K562 (cell line): ENCODE data around the gene FAM83F. TPM values are rescaled to one million over a fixed set of nuclear protein-coding genes. Genes with fewer than 3 reads are reported as not detected.

ENCODE experiments used
- HLTF ChIP-seq: fragments of 450-650 bp; IDR thresholded peaks from 2 replicates; pipeline ENCODE4 v1.6.1; 2016
- JUN ChIP-seq, 2 experiments: sonication (generic) in 1 of 2; formaldehyde crosslinking in 1 of 2; IDR thresholded peaks; 2 replicates each; pipeline versions ENCODE4 v1.6.1 to v1.8.0; 2012 to 2022; ENCODE audit warnings: borderline replicate concordance in 2 of 2, mild to moderate bottlenecking in 2 of 2, improper control_type of control experiment in 1 of 2, low read depth in 1 of 2, low read length in 1 of 2, missing genetic modification reagents in 1 of 2
- PRPF4 ChIP-seq: fragments of 200-400 bp; formaldehyde crosslinking; IDR thresholded peaks from one replicate; pipeline ENCODE4 v1.6.1; 2017; ENCODE audit warnings: low read length, low read depth, mild to moderate bottlenecking; ENCODE audit not compliant: insufficient read depth, poor library complexity, severe bottlenecking
- SAFB2 ChIP-seq: fragments of 200-400 bp; formaldehyde crosslinking; IDR thresholded peaks from 2 replicates; pipeline ENCODE4 v1.6.1; 2018; ENCODE audit warnings: borderline replicate concordance, low read length, low read depth, moderate library complexity; ENCODE audit not compliant: severe bottlenecking
- SMAD4 ChIP-seq: fragments of 250-450 bp; sonication (Bioruptor Pico); conservative IDR thresholded peaks from 2 replicates; pipeline ENCODE4 v1.8.0; 2021; ENCODE audit warnings: inconsistent platforms, mild to moderate bottlenecking, moderate library complexity
- TCF7L2 ChIP-seq: fragments of 150-350 bp; IDR thresholded peaks from 2 replicates; pipeline ENCODE4 v1.6.1; 2016; ENCODE audit warnings: low read depth, mild to moderate bottlenecking, low read length, moderate library complexity
- ZBTB7A ChIP-seq: IDR thresholded peaks from 2 replicates; pipeline ENCODE4 v1.6.1; 2011; ENCODE audit warnings: low read depth, mild to moderate bottlenecking, low read length, moderate library complexity, borderline replicate concordance; ENCODE audit not compliant: control insufficient read depth
- polyA plus RNA-seq, 8 experiments: library from polyadenylated mRNA; depleted of rRNA in 4 of 8; stranded (reverse) in 5 of 8; unstranded in 3 of 8; fragments of >200 nt; fragmentation: Nextera tagmentation in 2 of 8; fragmentation: Illumina TruSeq in 1 of 8; extraction: Ambion mirVana in 2 of 8; extraction: Trizol in 1 of 8; gene quantifications; 2 replicates each; pipeline versions ENCODE4 v1.2.1 to v1.2.3, GENCODE V29; 2011 to 2014; ENCODE audit warnings: inconsistent platforms in 1 of 8, missing spikeins in 1 of 8
- total RNA-seq, 7 experiments: library from RNA; depleted of rRNA in 6 of 7; stranded (reverse); fragments of >200 nt in 6 of 7; fragmentation: Illumina TruSeq in 2 of 7; extraction: Trizol in 2 of 7; gene quantifications; 2 replicates each; pipeline versions ENCODE4 v1.2.1 to v1.2.3, GENCODE V29; 2011 to 2021; ENCODE audit warnings: low replicate concordance in 1 of 7
- TF ChIP-seq, protein P1 (sequence below): fragments of 450-650 bp; IDR thresholded peaks from 2 replicates; pipeline ENCODE4 v1.6.1; 2016; ENCODE audit warnings: mild to moderate bottlenecking, moderate library complexity
- TF ChIP-seq, protein P2 (sequence below): sonication (generic); formaldehyde crosslinking; IDR thresholded peaks from 2 replicates; pipeline ENCODE4 v1.8.1; 2023; ENCODE audit warnings: mild to moderate bottlenecking, missing genetic modification reagents
- TF ChIP-seq, protein P3 (sequence below): sonication (generic); formaldehyde crosslinking; IDR thresholded peaks from 2 replicates; pipeline ENCODE4 v1.8.0; 2022; ENCODE audit warnings: missing genetic modification reagents, mild to moderate bottlenecking, borderline replicate concordance

FAM83F gene
- total and polyA plus RNA-seq, 9 of the 15 experiments (the other 6 are each of a cell fraction or from before 2014, with no cell fraction given): under 0.01 to 0.13 (median 0.04) TPM; not detected in 1

DNA sequence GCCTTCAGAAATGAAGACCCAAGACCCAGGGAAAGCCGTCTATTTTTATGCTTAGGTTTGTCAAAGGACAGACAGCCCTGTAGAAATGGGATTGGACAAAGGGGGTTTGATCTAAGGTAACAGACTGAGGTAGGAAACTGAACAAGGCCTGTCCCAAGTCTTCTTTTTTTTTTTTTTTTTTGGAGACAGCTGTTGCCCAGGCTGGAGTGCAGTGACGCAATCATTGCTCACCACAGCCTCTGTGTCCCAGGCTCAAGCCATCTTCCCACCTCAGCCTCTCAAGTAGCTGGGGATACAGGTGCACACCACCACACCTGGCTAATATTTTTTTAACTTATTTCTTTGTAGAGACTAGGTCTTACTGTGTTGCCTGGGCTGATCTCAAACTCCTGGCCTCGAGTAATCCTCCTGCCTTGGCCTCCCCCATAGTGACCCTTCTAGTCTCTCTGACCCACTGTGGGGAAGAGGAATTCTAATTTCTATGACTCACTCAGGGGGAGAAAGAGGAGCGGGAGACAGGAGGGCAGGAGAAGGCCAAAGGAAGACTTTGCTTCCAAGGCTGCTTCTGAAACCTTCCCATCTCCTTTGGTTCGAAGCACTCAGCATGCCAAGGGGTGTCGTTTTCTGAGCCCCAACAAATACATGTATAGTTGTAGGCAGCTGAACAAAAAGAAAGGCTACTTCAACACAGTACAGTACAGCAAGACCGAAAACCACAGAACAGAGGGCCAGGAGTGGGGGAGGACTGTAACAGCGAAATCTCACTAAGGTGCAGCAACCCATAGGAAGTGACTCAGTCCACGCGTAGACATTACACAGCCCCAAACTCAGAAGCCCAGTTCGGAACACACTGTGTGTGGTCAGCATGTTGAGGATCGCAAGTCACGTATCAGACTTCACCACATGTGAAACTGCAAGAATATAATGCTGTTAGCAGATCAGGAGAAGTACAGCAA lies 33.7 kb upstream of the FAM83F start (continued):
- TF ChIP-seq SMAD4 (CRISPR knock-in tag) (peak; percentile 84), PRPF4 (no peak), JUN (IDR thresholded peaks at IDR 0.05; ENCODE audit: borderline replicate concordance, low read depth, low read length) (peak; percentile 60; the same call in 1 of the 2 replicates), JUN (CRISPR knock-in tag; IDR thresholded peaks at IDR 0.05; ENCODE audit: borderline replicate concordance) (no peak), TCF7L2 (no peak), SAFB2 (no peak), ZBTB7A (no peak), HLTF (no peak)
- TF ChIP-seq, protein P1, sequence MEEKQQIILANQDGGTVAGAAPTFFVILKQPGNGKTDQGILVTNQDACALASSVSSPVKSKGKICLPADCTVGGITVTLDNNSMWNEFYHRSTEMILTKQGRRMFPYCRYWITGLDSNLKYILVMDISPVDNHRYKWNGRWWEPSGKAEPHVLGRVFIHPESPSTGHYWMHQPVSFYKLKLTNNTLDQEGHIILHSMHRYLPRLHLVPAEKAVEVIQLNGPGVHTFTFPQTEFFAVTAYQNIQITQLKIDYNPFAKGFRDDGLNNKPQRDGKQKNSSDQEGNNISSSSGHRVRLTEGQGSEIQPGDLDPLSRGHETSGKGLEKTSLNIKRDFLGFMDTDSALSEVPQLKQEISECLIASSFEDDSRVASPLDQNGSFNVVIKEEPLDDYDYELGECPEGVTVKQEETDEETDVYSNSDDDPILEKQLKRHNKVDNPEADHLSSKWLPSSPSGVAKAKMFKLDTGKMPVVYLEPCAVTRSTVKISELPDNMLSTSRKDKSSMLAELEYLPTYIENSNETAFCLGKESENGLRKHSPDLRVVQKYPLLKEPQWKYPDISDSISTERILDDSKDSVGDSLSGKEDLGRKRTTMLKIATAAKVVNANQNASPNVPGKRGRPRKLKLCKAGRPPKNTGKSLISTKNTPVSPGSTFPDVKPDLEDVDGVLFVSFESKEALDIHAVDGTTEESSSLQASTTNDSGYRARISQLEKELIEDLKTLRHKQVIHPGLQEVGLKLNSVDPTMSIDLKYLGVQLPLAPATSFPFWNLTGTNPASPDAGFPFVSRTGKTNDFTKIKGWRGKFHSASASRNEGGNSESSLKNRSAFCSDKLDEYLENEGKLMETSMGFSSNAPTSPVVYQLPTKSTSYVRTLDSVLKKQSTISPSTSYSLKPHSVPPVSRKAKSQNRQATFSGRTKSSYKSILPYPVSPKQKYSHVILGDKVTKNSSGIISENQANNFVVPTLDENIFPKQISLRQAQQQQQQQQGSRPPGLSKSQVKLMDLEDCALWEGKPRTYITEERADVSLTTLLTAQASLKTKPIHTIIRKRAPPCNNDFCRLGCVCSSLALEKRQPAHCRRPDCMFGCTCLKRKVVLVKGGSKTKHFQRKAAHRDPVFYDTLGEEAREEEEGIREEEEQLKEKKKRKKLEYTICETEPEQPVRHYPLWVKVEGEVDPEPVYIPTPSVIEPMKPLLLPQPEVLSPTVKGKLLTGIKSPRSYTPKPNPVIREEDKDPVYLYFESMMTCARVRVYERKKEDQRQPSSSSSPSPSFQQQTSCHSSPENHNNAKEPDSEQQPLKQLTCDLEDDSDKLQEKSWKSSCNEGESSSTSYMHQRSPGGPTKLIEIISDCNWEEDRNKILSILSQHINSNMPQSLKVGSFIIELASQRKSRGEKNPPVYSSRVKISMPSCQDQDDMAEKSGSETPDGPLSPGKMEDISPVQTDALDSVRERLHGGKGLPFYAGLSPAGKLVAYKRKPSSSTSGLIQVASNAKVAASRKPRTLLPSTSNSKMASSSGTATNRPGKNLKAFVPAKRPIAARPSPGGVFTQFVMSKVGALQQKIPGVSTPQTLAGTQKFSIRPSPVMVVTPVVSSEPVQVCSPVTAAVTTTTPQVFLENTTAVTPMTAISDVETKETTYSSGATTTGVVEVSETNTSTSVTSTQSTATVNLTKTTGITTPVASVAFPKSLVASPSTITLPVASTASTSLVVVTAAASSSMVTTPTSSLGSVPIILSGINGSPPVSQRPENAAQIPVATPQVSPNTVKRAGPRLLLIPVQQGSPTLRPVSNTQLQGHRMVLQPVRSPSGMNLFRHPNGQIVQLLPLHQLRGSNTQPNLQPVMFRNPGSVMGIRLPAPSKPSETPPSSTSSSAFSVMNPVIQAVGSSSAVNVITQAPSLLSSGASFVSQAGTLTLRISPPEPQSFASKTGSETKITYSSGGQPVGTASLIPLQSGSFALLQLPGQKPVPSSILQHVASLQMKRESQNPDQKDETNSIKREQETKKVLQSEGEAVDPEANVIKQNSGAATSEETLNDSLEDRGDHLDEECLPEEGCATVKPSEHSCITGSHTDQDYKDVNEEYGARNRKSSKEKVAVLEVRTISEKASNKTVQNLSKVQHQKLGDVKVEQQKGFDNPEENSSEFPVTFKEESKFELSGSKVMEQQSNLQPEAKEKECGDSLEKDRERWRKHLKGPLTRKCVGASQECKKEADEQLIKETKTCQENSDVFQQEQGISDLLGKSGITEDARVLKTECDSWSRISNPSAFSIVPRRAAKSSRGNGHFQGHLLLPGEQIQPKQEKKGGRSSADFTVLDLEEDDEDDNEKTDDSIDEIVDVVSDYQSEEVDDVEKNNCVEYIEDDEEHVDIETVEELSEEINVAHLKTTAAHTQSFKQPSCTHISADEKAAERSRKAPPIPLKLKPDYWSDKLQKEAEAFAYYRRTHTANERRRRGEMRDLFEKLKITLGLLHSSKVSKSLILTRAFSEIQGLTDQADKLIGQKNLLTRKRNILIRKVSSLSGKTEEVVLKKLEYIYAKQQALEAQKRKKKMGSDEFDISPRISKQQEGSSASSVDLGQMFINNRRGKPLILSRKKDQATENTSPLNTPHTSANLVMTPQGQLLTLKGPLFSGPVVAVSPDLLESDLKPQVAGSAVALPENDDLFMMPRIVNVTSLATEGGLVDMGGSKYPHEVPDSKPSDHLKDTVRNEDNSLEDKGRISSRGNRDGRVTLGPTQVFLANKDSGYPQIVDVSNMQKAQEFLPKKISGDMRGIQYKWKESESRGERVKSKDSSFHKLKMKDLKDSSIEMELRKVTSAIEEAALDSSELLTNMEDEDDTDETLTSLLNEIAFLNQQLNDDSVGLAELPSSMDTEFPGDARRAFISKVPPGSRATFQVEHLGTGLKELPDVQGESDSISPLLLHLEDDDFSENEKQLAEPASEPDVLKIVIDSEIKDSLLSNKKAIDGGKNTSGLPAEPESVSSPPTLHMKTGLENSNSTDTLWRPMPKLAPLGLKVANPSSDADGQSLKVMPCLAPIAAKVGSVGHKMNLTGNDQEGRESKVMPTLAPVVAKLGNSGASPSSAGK: peak; percentile 66
- TF ChIP-seq, protein P2, sequence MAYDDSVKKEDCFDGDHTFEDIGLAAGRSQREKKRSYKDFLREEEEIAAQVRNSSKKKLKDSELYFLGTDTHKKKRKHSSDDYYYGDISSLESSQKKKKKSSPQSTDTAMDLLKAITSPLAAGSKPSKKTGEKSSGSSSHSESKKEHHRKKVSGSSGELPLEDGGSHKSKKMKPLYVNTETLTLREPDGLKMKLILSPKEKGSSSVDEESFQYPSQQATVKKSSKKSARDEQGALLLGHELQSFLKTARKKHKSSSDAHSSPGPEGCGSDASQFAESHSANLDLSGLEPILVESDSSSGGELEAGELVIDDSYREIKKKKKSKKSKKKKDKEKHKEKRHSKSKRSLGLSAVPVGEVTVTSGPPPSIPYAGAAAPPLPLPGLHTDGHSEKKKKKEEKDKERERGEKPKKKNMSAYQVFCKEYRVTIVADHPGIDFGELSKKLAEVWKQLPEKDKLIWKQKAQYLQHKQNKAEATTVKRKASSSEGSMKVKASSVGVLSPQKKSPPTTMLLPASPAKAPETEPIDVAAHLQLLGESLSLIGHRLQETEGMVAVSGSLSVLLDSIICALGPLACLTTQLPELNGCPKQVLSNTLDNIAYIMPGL (CRISPR knock-in tag): no peak
- TF ChIP-seq, protein P3, sequence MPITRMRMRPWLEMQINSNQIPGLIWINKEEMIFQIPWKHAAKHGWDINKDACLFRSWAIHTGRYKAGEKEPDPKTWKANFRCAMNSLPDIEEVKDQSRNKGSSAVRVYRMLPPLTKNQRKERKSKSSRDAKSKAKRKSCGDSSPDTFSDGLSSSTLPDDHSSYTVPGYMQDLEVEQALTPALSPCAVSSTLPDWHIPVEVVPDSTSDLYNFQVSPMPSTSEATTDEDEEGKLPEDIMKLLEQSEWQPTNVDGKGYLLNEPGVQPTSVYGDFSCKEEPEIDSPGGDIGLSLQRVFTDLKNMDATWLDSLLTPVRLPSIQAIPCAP: no peak
